Measurements from ENCODE around the gene MFSD2B.
A peak's percentile ranks its signal among the peaks of the same experiment; 100 is the strongest.

MFSD2B gene

DNA sequence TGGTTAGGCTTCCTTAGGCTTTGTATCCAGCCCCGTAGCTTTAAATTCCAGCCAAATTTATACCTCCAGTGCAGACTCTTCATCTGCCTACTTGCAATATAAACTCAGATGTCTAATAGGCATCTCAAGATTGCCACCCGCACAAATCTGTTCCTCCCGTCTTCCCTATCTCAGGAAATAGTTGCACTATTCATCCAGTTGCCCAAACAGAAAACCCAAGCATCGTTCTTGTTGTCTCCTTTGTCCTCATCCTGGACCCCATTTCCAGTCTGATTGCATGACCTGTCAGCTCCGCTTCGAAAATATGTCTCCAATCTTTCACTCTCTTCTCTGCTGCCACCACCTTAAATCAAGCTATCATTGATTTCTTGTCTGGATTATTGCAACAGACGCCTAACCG, 41.9 kb downstream of the MFSD2B start:
- no peak for DNase-seq

DNA sequence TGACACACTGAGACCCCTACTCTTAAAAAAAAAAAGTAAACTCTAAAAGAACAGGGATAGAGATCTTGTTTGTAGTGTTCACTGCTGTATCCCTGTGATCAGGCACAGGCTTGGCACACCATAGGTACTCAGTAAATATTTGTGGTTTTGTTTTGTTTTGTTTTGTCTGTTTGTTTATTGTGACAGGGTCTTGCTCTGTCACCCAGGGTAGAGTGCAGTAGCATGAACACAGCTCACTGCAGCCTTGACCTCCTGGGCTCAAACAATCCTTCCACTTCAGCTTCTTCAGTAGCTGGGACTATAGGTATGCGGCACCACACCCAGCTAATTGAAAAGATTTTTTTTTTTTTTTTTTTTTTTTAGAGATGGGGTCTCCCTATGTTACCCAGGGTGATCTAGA, 43.1 kb downstream of the MFSD2B start:
- DNase-seq, result no peak

DNA sequence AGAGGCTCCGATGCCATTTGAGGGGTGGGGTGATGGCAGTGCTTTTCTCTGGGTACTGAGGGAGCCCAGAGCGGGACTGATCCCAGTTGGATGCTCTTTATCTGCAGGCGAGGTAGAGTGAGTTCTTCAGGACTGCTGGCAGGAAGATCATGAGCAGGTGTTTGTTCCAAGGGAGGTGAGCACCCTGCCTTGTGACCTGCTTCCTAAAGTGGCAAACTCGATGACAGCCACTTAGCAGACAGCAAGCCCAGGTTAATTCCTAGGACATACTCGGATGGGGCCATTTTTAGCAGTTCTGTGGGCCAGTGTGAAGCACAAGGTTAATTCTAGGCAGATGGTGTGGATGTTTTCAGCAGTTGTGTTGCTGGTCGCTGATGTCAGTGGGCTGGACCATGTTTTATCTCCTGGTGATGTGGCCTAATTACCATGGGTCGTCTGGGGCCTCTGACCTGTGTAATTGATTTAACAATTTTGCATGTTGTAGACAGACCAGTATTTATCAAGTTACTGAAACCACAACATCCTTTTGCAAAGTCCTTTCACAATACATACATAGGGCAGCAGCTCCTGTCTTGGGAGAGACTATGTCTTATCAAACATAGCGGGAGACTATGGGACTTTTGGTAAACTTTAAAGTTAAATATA, 44.6 kb downstream of the MFSD2B start:
- peak in 1 of 2 experiments; percentile 3 for DNase-seq

DNA sequence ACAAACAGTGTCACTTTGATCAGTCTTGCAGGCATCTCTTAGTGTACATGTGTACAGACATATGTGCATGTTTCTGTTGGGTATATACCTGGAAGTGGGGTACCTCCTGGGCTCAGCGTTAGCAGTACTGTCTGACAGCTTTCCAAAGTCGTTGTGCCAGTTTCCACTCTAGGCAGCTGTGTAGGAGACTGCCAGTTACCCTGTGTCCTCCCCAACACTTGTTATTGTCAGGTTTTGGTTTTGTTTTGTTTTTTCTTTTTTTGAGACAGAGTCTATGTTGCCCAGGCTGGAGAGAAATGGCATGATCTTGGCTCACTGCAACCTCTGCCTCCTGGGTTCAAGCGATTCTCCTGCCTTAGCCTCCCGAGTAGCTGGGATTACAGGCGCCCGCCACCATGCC, 45.9 kb downstream of the MFSD2B start:
- DNase-seq, result no peak

DNA sequence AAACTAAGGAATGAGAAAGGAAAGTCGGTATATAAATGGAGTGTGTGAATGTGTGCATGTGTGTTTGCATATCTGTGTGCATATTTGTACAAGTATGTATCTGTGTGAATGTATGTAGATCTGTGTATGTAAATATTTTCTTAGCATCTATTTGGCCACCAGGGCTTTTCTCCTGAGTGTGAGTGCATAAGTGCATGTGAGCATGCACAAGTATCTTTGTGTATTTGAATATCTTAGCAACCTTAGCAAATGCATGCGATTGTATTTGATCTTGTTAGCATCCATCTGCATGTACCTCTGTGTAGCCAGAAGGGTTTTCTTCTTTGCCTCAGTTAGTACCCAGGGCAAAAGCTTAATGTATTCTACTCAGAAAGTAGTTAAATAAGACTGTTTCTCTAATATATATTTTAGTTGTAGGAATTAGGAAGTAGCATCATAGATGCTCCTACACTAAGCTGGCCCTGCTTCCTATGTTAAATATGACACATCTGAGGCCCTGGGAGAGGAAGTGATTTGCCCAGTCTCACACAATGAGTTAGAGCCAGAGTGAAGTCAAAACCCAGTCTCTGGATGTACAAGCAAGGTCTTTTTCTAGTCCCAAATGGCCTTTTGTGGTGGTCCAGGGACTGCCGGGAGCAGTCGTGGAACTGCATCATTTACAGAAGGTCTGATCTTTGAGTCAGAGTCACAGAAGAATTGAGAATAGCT, 48.8 kb downstream of the MFSD2B start:
- peak; percentile 26 to 30 for DNase-seq

DNA sequence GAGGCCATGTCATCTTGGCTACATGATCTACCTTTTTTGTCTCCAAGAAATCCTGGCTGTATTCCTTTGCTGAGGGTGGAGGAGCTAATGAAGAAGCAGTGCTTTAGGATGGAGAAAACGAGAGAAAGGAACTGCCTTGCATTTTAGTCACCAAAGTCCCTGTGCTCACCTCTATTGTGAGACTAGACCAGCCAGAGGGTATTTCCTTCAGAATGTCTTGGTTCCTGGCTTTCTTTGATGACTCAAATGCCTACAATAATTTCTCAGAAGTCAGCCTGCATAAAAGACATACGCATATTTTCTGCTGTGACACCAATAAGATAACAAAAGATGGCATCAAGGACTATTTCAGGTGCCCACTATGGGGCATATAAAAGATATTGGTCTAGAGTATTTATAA, 55.5 kb downstream of the MFSD2B start:
- no peak for DNase-seq

DNA sequence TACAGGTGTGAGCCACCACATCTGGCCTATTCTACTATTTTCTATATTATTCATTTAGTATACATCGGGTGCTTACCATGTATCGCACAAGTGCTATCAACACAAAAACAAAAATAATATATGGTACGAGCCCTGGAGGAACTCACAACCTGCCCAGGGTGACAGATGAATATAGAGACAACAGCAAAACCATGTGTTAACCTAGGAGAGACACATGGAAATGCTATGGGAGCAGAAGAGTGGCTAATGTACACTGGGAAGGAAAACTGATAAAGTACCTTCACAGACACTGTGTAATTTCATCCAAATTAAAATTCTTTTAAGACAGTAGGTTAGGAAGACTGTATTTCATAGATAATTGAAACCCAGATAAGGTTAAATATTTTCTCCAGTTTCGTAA, 62.4 kb downstream of the MFSD2B start:
- no peak for DNase-seq

DNA sequence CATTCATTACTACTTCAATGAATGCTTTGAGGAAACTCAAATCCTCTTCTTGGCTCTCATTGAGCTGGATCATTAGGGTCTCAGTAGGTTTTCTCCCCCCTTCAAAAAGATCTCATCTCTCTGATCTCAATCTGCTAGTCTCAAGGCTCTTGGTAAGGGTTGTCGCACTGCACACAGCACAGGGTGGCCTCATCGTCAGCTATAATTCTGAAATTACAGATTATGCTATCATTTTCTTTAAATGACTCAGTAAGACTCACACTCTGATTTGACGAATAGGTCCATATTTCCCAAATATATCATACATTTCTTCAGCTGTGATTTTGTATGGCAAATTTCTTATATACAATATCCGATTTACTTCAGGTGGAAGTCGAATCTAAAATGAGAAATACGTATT, 63.9 kb downstream of the MFSD2B start:
- DNase-seq, result no peak

DNA sequence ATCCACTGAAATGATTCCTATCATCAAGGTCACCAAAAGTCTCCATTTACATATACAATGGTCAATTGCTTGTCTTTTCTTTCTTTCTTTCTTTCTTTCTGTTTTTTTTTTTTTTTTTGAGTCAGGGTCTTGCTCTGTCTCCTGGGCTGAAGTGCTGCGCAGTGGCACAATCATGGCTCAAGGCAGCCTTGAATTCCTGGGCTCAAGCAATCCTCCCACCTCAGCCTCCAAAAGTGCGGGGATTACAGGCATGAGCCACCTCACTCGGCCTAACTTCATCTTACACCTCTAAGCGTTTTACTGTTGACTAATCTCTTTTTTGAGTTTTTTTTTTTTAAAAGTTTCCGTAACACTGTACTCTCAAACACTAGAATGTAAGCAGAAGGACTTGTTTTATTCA, 65.4 kb downstream of the MFSD2B start:
- DNase-seq, result no peak
